ENCODE data around the gene MARS1.
A peak's percentile ranks its signal among the peaks of the same experiment; 100 is the strongest.

The MARS1 gene

GRCh38 chr12:57522011-57522886 lies 34.4 kb downstream of the MARS1 start, which contains the start of gene MBD6:
Gene MBD6 (plus strand): TSS chr12:57522824. CDS start chr12:57524304, 1,480 bp downstream.
- TF ChIP-seq CTCF (IDR thresholded peaks at IDR 0.05; ENCODE audit: insufficient read depth, low read length, poor library complexity, severe bottlenecking), result no peak
- H3K27me3 ChIP-seq (replicated peaks; ENCODE audit: control insufficient read depth, insufficient read depth, low read length), result no peaks in the 10 kb centered on the region
- H3K36me3 ChIP-seq (ENCODE audit: control insufficient read depth, insufficient read depth, low read length), result peaks cover 21% of the 10 kb centered on the region
- H3K4me3 ChIP-seq (replicated peaks; ENCODE audit: low read depth, low read length), result peak within 1 kb of the TSS; percentile 93
- DNase-seq (ENCODE audit: extremely low read depth, insufficient read length), result peak; percentile 94

GRCh38 chr12:57522887-57523705 lies 35.2 kb downstream of the MARS1 start:
- DNase-seq (ENCODE audit: extremely low read depth, insufficient read length), result no peak
- TF ChIP-seq CTCF (IDR thresholded peaks at IDR 0.05; ENCODE audit: insufficient read depth, low read length, poor library complexity, severe bottlenecking), result no peak
- peaks cover 21% of the 10 kb centered on the region for H3K36me3 ChIP-seq (ENCODE audit: control insufficient read depth, insufficient read depth, low read length)
- peak overlapping the region; percentile 93 for H3K4me3 ChIP-seq (replicated peaks; ENCODE audit: low read depth, low read length)
- no peaks in the 10 kb centered on the region for H3K27me3 ChIP-seq (replicated peaks; ENCODE audit: control insufficient read depth, insufficient read depth, low read length)

DNA sequence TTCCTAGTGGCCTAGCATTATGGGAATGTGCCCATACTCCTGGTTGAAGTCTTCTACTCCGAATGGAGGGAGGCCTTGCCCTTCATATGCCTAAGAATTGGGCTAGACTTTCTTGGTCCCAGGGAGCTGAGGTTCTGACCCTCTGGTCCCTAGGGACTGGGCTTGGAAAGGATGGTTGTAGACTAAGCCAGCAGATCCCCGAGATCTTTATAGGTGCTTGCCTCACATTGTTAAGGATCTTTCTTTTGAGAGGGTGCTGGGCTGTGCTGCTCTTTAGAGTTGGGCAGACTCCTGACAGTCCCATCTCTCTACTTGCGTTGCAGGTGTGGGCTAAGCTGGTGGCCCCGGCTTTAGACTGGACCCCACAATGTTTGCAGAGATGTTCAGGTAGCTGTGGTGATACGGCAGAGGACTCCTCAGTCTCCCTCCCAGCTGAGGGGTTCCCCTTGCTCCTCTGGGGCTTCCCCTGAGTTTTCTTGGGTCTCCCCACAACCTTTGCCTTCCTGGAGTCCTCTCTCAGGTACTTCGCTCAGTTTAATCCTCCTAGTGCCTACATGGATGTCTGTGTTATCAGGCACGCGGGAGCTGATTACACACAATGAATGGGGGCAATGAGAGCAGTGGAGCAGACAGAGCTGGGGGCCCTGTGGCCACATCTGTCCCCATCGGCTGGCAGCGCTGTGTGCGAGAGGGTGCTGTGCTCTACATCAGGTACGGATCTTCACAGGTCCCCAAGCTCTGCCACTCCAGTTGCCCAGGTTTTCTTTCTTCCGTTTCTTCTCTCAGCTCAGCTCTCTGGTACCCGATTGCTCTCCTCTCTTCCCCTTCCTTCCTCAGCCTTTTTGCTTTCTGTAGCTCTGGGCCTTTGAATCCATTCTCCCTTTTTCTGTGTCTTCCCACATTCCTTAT lies 36.1 kb downstream of the MARS1 start:
- no peaks in the 10 kb centered on the region for H3K27me3 ChIP-seq (replicated peaks; ENCODE audit: control insufficient read depth, insufficient read depth, low read length)
- TF ChIP-seq CTCF (IDR thresholded peaks at IDR 0.05; ENCODE audit: insufficient read depth, low read length, poor library complexity, severe bottlenecking), result no peak
- no peak for DNase-seq (ENCODE audit: extremely low read depth, insufficient read length)
- H3K4me3 ChIP-seq (replicated peaks; ENCODE audit: low read depth, low read length), result peak overlapping the region; percentile 93
- H3K36me3 ChIP-seq (ENCODE audit: control insufficient read depth, insufficient read depth, low read length), result peaks cover 25% of the 10 kb centered on the region

- Histone ChIP-seq H3K4me3 (replicated peaks; ENCODE audit: low read depth, low read length) (no peak overlapping the region), H3K36me3 (ENCODE audit: control insufficient read depth, insufficient read depth, low read length) (peaks cover 32% of the 10 kb centered on the region)
Measured at GRCh38 chr12:57524814-57525614, 37.1 kb downstream of the MARS1 start.

More at GRCh38 chr12:57524814-57525614, 37.1 kb downstream of the MARS1 start:
- no peak for TF ChIP-seq CTCF (IDR thresholded peaks at IDR 0.05; ENCODE audit: insufficient read depth, low read length, poor library complexity, severe bottlenecking)
- H3K27me3 ChIP-seq (replicated peaks; ENCODE audit: control insufficient read depth, insufficient read depth, low read length), result no peaks in the 10 kb centered on the region
- no peak for DNase-seq (ENCODE audit: extremely low read depth, insufficient read length)
